ENCODE measurements around the gene PGLYRP2.

DNA sequence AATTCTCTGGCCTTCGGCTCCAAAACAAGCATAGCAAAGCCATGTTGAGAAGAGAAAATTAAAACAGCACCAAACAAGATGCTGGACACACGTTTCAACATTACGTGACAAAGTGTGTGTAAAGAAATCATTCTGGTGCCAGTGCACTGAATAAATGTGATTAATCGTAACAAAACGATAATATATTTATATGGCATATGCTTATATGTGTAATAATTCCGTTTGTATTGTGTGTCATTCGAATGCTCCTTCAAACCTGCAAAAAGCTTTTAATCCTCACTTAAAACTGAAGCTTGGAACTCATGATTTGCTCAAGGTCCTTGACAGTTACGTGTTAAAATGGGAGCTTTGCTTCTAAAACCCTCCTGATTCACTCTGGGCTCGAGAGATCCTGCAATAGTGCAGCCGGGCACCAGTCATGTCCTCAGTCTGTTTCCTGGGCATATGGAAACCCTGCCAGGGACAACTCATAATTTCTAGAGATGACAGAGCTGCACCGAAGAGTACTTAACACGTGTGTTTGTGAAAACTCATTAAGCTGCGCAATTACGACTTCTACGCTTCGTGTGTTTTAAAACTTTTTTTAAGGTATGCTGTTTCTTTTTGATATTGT is 59.8 kb downstream of the PGLYRP2 start:
- TF ChIP-seq, protein P1, sequence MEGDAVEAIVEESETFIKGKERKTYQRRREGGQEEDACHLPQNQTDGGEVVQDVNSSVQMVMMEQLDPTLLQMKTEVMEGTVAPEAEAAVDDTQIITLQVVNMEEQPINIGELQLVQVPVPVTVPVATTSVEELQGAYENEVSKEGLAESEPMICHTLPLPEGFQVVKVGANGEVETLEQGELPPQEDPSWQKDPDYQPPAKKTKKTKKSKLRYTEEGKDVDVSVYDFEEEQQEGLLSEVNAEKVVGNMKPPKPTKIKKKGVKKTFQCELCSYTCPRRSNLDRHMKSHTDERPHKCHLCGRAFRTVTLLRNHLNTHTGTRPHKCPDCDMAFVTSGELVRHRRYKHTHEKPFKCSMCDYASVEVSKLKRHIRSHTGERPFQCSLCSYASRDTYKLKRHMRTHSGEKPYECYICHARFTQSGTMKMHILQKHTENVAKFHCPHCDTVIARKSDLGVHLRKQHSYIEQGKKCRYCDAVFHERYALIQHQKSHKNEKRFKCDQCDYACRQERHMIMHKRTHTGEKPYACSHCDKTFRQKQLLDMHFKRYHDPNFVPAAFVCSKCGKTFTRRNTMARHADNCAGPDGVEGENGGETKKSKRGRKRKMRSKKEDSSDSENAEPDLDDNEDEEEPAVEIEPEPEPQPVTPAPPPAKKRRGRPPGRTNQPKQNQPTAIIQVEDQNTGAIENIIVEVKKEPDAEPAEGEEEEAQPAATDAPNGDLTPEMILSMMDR (IDR thresholded peaks at IDR 0.05): no peak
- no peak for TF ChIP-seq EZH2 (IDR thresholded peaks at IDR 0.05)
- no peak for TF ChIP-seq EZH2phosphoT487 (IDR thresholded peaks at IDR 0.05)

Measured in neural progenitor cell (in vitro differentiated cells).